ENCODE measurements around the gene PNLIPRP2.

Gene PNLIPRP2

GRCh38 chr10:116620423-116621400 is at the start of gene PNLIPRP2:
PNLIPRP2 (plus strand) TSS chr10:116620953.
- DNase-seq (ENCODE audit: low read depth in 1 of 2, low spot score in 1 of 2): no peak

- no peak for DNase-seq (ENCODE audit: low read depth in 1 of 2, low spot score in 1 of 2)
Observed at GRCh38 chr10:116574797-116575196, 46.0 kb upstream of the PNLIPRP2 start.

DNA sequence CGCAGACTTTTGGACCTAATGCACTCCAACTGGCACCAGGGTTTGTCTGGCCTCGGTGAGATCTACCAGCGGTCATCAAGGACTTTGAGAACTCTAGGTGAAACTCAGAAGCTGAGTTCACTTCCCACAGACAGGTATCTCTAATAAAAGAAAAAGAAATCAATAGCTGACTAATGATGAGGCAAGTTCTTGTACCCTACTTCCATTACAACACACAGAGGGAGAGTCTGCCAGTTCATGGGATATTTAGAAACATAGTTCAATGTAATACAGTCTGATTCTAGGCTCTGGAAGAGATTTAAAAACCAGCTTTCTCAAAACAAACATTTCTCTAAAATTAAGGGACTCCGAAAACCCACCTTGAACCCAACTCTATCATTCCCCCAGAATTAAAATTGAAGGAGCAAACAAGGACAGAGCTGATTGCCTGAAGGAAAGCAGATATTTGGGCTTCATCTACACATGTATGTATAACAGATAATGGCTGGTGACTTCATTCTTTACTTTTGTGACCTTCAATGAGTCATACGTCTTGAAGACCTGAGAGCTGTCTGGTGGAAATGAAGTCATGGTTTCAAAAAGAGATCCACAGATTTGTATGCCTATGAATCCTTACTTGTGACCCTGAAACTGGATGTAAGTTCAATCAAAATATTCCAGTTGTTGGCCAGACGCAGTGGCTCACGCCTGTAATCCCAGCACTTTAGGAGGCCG is 32.7 kb upstream of the PNLIPRP2 start:
- DNase-seq (ENCODE audit: low read depth in 1 of 2, low spot score in 1 of 2): no peak

DNA sequence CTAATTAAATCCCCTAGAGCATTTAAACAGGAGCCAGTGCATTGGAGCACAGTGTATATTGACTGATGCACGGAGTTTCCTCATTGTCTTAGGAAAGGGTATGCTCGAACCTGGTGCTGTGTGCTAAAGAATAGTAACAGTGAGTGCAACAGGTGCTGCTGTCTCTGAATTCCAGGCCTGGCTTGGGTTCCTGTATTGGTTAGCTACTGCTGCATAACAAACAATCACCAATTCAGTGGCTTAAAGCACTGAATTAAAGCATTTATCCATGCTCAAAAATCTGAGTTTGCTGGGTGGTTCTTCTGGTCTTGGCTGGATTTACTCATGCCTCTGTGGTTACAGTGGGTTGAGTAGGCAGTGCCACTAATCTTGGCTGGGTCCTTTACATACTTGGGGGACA is 31.8 kb upstream of the PNLIPRP2 start:
- no peak for DNase-seq (ENCODE audit: low read depth in 1 of 2, low spot score in 1 of 2)

GRCh38 chr10:116589926-116590325 is 30.8 kb upstream of the PNLIPRP2 start:
- no peak for DNase-seq (ENCODE audit: low read depth in 1 of 2, low spot score in 1 of 2)

DNA sequence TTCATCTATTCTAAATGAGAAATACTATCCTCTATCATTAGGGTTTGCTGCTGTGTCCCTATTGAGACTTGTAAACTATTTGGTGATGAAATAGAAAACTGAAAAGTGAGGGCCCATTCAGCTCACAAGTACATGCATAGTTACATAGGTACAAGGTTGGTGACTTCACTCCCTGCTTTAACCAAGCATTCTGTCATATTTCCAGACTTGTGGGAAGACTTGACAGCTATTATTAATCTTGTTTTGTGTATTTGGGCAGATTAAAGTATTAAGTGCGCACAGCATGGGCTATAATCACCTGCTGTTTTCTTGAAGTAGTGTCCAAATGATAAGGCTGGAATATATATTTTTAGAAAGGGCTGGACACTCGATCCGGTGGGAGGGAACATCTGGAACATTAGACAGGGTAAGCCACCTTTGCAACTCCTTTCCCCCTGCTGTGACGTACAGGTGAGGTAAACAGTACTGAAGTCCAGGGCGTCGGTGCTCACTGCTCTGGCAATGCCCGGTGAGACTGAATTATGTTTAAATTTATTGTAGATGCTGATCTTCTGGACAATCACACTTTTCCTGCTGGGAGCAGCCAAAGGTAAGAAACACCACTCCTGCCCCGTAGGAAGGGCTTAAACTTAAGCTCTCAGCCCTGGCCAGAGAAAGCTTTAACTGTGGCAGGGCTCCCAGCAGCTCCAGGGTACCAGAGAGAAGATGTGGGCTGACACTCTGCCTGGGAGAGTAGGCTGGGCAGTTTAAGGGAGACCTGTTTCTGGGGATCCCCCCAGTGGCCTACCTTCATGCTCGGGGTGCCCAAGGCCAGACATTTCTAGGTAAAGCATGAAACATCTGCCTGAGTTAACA is 29.9 kb upstream of the PNLIPRP2 start, which contains the start of gene PNLIPRP1:
Gene PNLIPRP1, plus strand, starts transcription at position 370 of the 855 bp plus-strand sequence. Its CDS starts 171 bp downstream, at position 541.
- no peak for DNase-seq (ENCODE audit: low read depth in 1 of 2, low spot score in 1 of 2)

DNA sequence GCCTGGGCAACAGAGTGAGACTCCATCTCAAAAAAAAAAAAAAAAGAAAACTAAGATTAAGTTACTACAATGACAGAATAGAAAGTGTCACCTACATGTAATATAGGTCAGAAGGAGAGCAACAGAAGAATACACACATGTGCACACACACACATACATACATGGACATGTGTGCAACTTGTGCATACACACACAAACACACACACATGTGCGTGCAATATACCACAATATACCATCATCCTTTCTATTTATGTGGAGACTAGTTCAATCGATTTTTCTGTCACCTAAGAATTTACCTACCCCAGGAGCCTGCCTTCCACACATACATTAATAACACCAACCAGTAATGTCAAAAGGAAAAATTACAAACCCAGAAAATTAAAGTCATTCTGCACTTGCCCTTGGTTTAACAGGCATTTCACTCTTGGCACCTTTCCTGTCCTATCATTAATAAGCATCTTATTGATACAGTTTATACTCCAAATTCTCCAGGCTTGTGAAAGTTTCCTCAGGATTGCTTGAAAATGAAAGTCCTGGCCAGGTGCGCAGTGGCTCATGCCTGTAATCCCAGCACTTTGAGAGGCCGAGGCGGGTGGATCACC is 27.5 kb upstream of the PNLIPRP2 start:
- no peak for DNase-seq (ENCODE audit: low read depth in 1 of 2, low spot score in 1 of 2)

DNA sequence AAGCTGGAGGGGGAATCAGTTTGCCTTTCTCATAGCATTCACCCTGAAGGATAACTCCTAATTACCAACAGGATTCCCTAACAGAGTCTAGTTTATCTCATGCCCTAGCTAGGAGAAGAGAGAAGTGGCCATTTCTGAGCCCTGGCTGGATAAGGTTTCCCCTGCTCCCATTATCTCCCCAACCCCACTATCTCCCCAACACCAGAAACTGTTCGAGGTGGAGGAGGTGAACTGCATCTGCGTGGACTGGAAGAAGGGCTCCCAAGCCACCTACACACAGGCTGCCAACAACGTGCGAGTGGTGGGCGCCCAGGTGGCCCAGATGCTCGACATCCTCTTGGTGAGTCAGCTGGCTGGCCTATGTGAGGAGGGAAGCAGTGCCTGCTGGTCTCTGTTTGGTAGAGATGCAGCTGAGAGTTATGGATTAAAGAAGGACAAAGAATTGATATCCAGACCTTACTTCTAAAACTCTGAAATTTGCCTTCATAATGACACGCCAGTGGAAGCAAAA is 26.2 kb upstream of the PNLIPRP2 start:
- DNase-seq (ENCODE audit: low read depth in 1 of 2, low spot score in 1 of 2): no peak

GRCh38 chr10:116596062-116596461 is 24.7 kb upstream of the PNLIPRP2 start:
- DNase-seq (ENCODE audit: low read depth in 1 of 2, low spot score in 1 of 2): no peak

GRCh38 chr10:116597543-116597942 is 23.2 kb upstream of the PNLIPRP2 start:
- no peak for DNase-seq (ENCODE audit: low read depth in 1 of 2, low spot score in 1 of 2)

DNA sequence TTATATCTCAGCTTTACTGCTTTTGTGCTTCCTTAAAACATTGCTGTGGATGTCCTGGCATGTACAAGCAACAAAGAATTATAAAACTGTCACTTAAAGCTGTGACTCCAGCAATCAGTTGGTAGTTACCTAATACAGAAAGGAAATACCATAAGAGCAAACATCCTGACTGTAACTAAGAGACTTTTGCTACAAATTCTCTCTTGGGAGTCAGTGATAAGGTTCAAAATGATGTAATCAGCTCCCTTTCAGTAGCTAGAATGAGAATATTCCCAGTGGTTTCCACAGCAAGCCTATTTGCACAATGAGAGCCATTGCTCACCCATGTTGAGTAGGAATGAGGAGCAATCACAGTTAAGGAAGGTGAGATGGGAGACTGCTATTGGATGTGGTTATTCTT is 22.4 kb upstream of the PNLIPRP2 start:
- no peak for DNase-seq (ENCODE audit: low read depth in 1 of 2, low spot score in 1 of 2)

DNA sequence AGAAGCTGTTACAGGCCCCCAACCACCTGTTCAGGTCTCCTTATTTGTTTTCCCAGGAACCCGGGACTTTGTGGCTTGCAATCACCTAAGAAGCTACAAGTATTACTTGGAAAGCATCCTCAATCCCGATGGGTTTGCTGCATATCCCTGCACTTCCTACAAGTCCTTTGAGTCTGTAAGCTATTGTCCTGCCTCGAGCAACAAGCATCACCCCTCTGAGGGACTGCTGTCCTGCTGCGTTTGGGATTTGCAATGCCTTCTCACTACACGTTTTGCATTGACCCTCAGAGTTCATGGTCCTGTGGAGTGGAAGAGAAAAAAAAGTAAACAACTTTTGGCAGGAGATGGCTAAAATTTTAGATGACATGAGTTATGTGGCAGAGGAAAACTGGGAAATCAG is 20.8 kb upstream of the PNLIPRP2 start:
- no peak for DNase-seq (ENCODE audit: low read depth in 1 of 2, low spot score in 1 of 2)

- DNase-seq (ENCODE audit: low read depth in 1 of 2, low spot score in 1 of 2): no peak
Observed at GRCh38 chr10:116602648-116603400, 17.9 kb upstream of the PNLIPRP2 start.

DNA sequence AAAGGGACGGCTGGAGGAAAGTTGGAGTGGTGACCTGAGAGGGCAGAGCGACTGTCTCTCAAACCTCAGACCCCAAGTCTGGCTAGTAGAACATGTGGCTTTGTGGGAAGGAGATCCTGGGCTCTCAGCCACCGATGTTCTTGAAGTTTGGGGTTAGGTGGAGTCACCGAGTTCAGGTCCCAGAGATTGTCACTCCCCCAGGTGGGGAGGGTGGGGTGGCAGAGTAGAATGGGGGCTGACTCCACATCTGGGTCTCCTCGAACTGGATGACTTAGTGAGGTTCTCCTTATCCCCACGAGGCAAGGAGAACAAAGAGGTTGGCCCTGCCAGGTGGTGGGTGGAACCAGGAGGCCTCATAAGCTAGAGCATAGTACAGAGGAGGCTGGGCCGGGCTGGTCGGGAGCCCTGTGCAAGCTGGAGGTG is 14.7 kb upstream of the PNLIPRP2 start:
- DNase-seq (ENCODE audit: low read depth in 1 of 2, low spot score in 1 of 2): no peak

DNA sequence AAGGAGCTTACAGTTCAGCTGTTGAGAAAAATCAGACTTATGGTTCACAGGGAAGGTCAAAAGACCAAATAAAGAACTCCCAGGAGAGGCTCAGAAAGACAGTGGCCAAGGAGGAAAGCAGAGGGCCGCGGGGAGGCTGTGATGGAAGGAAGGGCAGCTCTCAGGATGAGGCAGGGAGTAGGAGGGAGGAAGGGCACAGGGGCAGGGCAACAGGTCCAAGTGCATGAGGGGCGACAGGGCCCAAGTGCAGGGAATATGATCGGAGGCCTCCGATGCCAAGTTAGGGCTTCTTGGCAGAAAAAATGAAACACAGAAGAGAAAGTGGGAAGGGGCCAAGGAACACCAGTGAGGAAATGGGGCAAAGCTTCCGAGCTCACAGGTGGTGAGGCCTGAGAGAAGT is 13.4 kb upstream of the PNLIPRP2 start:
- no peak for DNase-seq (ENCODE audit: low read depth in 1 of 2, low spot score in 1 of 2)

GRCh38 chr10:116608686-116609594 is 11.8 kb upstream of the PNLIPRP2 start:
- no peak for DNase-seq (ENCODE audit: low read depth in 1 of 2, low spot score in 1 of 2)

GRCh38 chr10:116610443-116611152 is 10.2 kb upstream of the PNLIPRP2 start:
- no peak for DNase-seq (ENCODE audit: low read depth in 1 of 2, low spot score in 1 of 2)

GRCh38 chr10:116611153-116611545 is 9.6 kb upstream of the PNLIPRP2 start:
- DNase-seq (ENCODE audit: low read depth in 1 of 2, low spot score in 1 of 2): no peak
